Endodermal cell (in vitro differentiated cells): ENCODE results near the gene DNPEP. TPM values are rescaled to one million over a fixed set of nuclear protein-coding genes. Genes with fewer than 3 reads are reported as not detected.

Experiments used
- DNase-seq: peaks from one replicate; pipeline ENCODE4 v3.0.0-alpha.2; 2017
- H3K27ac ChIP-seq: 2 replicates; pipeline ENCODE4 v1.5.1; 2013; ENCODE audit warnings: mild to moderate bottlenecking, low read depth, low read length, moderate library complexity
- H3K27me3 ChIP-seq: 2 replicates; pipeline ENCODE4 v1.6.1; 2013; ENCODE audit warnings: mild to moderate bottlenecking, low read length, moderate library complexity; ENCODE audit not compliant: insufficient read depth, control insufficient read depth, poor library complexity, severe bottlenecking
- H3K36me3 ChIP-seq: 2 replicates; pipeline ENCODE4 v1.7.0; 2013; ENCODE audit warnings: mild to moderate bottlenecking, low read length, moderate library complexity; ENCODE audit not compliant: control insufficient read depth, insufficient read depth
- H3K4me1 ChIP-seq: one replicate; pipeline ENCODE4 v1.7.0; 2013; ENCODE audit warnings: low read length; ENCODE audit not compliant: control insufficient read depth, insufficient read depth
- H3K4me3 ChIP-seq: 2 replicates; pipeline ENCODE4 v1.5.1; 2013; ENCODE audit warnings: mild to moderate bottlenecking, low read length, moderate library complexity
- H3K9ac ChIP-seq: 2 replicates; pipeline ENCODE4 v1.6.1; 2013; ENCODE audit warnings: mild to moderate bottlenecking, low read length, moderate library complexity; ENCODE audit not compliant: poor library complexity, severe bottlenecking; ENCODE audit errors: extremely low read depth
- H3K9me3 ChIP-seq: 2 replicates; pipeline ENCODE4 v1.6.1; 2013; ENCODE audit warnings: mild to moderate bottlenecking, low read length, moderate library complexity; ENCODE audit not compliant: control insufficient read depth
- H3K27ac Mint-ChIP-seq: 2 replicates; pipeline ENCODE4 v1.8.0; 2020; ENCODE audit warnings: mixed read lengths
- H3K27me3 Mint-ChIP-seq: 2 replicates; pipeline ENCODE4 v1.8.0; 2021; ENCODE audit warnings: mild to moderate bottlenecking, mixed read lengths; ENCODE audit not compliant: insufficient read depth
- H3K36me3 Mint-ChIP-seq: 2 replicates; pipeline ENCODE4 v1.8.0; 2020; ENCODE audit warnings: low read depth, mixed read lengths
- H3K4me1 Mint-ChIP-seq: 2 replicates; pipeline ENCODE4 v1.8.0; 2020; ENCODE audit warnings: mixed read lengths
- H3K4me3 Mint-ChIP-seq: 2 replicates; pipeline ENCODE4 v1.8.0; 2020; ENCODE audit warnings: mild to moderate bottlenecking, moderate library complexity, mixed read lengths
- H3K9me3 Mint-ChIP-seq: 2 replicates; pipeline ENCODE4 v1.8.0; 2020; ENCODE audit warnings: mild to moderate bottlenecking, mixed read lengths
- CTCF ChIP-seq: fragments of 200-600 bp; sonication (generic); conservative IDR thresholded peaks from 2 replicates; pipeline ENCODE4 v1.5.0; 2021; ENCODE audit warnings: antibody characterized with exemption, mild to moderate bottlenecking
- WGBS, 2 experiments: methylation state at CpG; one replicate each; pipeline versions ENCODE4 v1.1.5 to v1.1.7; 2013; ENCODE audit warnings: missing lambda C conversion rate in 2 of 2, mixed read lengths in 1 of 2; ENCODE audit not compliant: insufficient coverage in 1 of 2, insufficient read length in 1 of 2; 5-methylcytosine and 5-hydroxymethylcytosine counted together
- total RNA-seq, 2 donors: library from RNA; stranded (reverse); fragmentation: NEBNext Ultra II Directional in 1 of 2; extraction: Animal tissue kit (Norgen Biotek cat#: 25700) in 1 of 2; gene quantifications; 2 replicates in 1 of 2; 3 replicates in 1 of 2; pipeline ENCODE4 v1.2.1, GENCODE V29; 2021

Gene DNPEP
- total RNA-seq, 2 donors from 2014 or later: 54.6 to 76.1 TPM

GRCh38 chr2:219435701-219436100 lies 48.0 kb upstream of the DNPEP start:
- peaks cover 4% of the 10 kb centered on the region for H3K4me1 ChIP-seq
- TF ChIP-seq CTCF: no peak
- no peak overlapping the region for H3K4me3 ChIP-seq
- no peaks in the 10 kb centered on the region for H3K9me3 Mint-ChIP-seq
- 90 to 100% methylated on average over 2 to 6 of the region's 6 CpGs for WGBS, 2 experiments
- H3K27ac ChIP-seq: no peak overlapping the region
- peak; percentile 41 for DNase-seq
- H3K4me3 Mint-ChIP-seq: peak overlapping the region; percentile 27
- H3K4me1 Mint-ChIP-seq: peaks cover 5% of the 10 kb centered on the region
- H3K27me3 Mint-ChIP-seq: peaks cover 24% of the 10 kb centered on the region
- no peak overlapping the region for H3K9ac ChIP-seq
- peaks cover 45% of the 10 kb centered on the region for H3K27me3 ChIP-seq
- H3K36me3 ChIP-seq: no peaks in the 10 kb centered on the region
- no peaks in the 10 kb centered on the region for H3K36me3 Mint-ChIP-seq
- no peaks in the 10 kb centered on the region for H3K9me3 ChIP-seq
- no peak overlapping the region for H3K27ac Mint-ChIP-seq

GRCh38 chr2:219434718-219435525 lies 47.2 kb upstream of the DNPEP start, which contains the start of gene SPEG:
Gene SPEG, plus strand, starts transcription at chr2:219434843. Its CDS starts 135 bp downstream, at chr2:219434978.
- peak; percentile 72 for DNase-seq
- no peak for TF ChIP-seq CTCF
- H3K9ac ChIP-seq: no peak within 1 kb of the TSS

GRCh38 chr2:219434468-219434717 lies 46.7 kb upstream of the DNPEP start:
- Mint-ChIP-seq H3K36me3 (no peaks in the 10 kb centered on the region), H3K4me1 (peaks cover 5% of the 10 kb centered on the region), H3K4me3 (peak overlapping the region; percentile 54), H3K27me3 (peaks cover 22% of the 10 kb centered on the region), H3K9me3 (no peaks in the 10 kb centered on the region), H3K27ac (peak overlapping the region; percentile 32)
- DNase-seq: no peak
- TF ChIP-seq CTCF: no peak
- WGBS, 2 experiments: 43 to 47% methylated on average over 6 of the region's 9 CpGs
- H3K27me3 ChIP-seq: peaks cover 38% of the 10 kb centered on the region
- H3K27ac ChIP-seq: no peak overlapping the region
- no peak overlapping the region for H3K9ac ChIP-seq
- H3K9me3 ChIP-seq: no peaks in the 10 kb centered on the region
- H3K4me3 ChIP-seq: no peak overlapping the region
- H3K36me3 ChIP-seq: no peaks in the 10 kb centered on the region
- peaks cover 4% of the 10 kb centered on the region for H3K4me1 ChIP-seq

More at GRCh38 chr2:219434718-219435525, 47.2 kb upstream of the DNPEP start, which contains the start of gene SPEG:
- peaks cover 39% of the 10 kb centered on the region for H3K27me3 ChIP-seq
- peak within 1 kb of the TSS; percentile 32 for H3K27ac Mint-ChIP-seq
- no peaks in the 10 kb centered on the region for H3K9me3 Mint-ChIP-seq
- H3K4me1 ChIP-seq: peaks cover 4% of the 10 kb centered on the region
- no peak within 1 kb of the TSS for H3K4me3 ChIP-seq
- peaks cover 22% of the 10 kb centered on the region for H3K27me3 Mint-ChIP-seq
- H3K4me3 Mint-ChIP-seq: peak within 1 kb of the TSS; percentile 54
- no peaks in the 10 kb centered on the region for H3K36me3 ChIP-seq
- H3K36me3 Mint-ChIP-seq: no peaks in the 10 kb centered on the region
- H3K9me3 ChIP-seq: no peaks in the 10 kb centered on the region
- H3K4me1 Mint-ChIP-seq: peaks cover 5% of the 10 kb centered on the region
- WGBS, 2 experiments: 36 to 37% methylated on average over 43 to 77 of the region's 77 CpGs
- no peak within 1 kb of the TSS for H3K27ac ChIP-seq
